ENCODE measurements around the gene AKR1E2.

DNA sequence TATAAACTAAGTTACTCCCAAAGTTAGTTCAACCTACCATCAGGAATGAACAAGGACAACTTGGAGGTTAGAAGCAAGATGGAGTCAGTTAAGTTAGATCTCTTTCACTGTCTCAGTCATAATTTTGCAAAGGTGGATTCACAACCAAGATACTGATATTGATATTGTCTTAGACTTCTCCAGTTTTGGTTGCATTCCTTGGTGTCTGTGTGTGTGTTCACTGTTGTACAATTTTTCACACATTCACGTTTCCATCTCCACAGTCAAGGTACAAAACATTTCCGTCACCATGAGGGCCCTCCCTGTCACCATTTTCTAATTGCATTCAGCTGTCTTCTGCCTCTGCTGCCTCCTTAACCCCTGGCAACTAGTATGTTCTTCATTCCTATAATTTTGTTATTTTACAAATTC is 41.1 kb downstream of the AKR1E2 start:
- TF ChIP-seq CTCF (tag by site-specific recombination; IDR thresholded peaks at IDR 0.05) (no peak), TCF7L2 (IDR thresholded peaks at IDR 0.05; ENCODE audit: borderline replicate concordance, low read depth, low read length) (no peak), INSM2 (tag by site-specific recombination; IDR thresholded peaks at IDR 0.05) (no peak), ZNF140 (tag by site-specific recombination; IDR thresholded peaks at IDR 0.05) (no peak), KLF7 (tag by site-specific recombination; IDR thresholded peaks at IDR 0.05; ENCODE audit: borderline replicate concordance) (no peak), ZBTB8A (tag by site-specific recombination; IDR thresholded peaks at IDR 0.05) (no peak), ZNF544 (tag by site-specific recombination; IDR thresholded peaks at IDR 0.05) (no peak), ZNF596 (tag by site-specific recombination; IDR thresholded peaks at IDR 0.05) (no peak), ZBTB17 (tag by site-specific recombination; IDR thresholded peaks at IDR 0.05) (no peak), REST (tag by site-specific recombination; IDR thresholded peaks at IDR 0.05) (no peak)
- TF ChIP-seq, protein P1, sequence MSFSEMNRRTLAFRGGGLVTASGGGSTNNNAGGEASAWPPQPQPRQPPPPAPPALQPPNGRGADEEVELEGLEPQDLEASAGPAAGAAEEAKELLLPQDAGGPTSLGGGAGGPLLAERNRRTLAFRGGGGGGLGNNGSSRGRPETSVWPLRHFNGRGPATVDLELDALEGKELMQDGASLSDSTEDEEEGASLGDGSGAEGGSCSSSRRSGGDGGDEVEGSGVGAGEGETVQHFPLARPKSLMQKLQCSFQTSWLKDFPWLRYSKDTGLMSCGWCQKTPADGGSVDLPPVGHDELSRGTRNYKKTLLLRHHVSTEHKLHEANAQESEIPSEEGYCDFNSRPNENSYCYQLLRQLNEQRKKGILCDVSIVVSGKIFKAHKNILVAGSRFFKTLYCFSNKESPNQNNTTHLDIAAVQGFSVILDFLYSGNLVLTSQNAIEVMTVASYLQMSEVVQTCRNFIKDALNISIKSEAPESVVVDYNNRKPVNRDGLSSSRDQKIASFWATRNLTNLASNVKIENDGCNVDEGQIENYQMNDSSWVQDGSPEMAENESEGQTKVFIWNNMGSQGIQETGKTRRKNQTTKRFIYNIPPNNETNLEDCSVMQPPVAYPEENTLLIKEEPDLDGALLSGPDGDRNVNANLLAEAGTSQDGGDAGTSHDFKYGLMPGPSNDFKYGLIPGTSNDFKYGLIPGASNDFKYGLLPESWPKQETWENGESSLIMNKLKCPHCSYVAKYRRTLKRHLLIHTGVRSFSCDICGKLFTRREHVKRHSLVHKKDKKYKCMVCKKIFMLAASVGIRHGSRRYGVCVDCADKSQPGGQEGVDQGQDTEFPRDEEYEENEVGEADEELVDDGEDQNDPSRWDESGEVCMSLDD (tag by site-specific recombination; IDR thresholded peaks at IDR 0.05): no peak
- TF ChIP-seq, protein P2, sequence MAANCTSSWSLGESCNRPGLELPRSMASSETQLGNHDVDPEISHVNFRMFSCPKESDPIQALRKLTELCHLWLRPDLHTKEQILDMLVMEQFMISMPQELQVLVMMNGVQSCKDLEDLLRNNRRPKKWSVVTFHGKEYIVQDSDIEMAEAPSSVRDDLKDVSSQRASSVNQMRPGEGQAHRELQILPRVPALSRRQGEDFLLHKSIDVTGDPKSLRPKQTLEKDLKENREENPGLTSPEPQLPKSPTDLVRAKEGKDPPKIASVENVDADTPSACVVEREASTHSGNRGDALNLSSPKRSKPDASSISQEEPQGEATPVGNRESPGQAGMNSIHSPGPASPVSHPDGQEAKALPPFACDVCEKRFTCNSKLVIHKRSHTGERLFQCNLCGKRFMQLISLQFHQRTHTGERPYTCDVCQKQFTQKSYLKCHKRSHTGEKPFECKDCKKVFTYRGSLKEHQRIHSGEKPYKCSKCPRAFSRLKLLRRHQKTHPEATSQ (tag by site-specific recombination; IDR thresholded peaks at IDR 0.05): no peak
- TF ChIP-seq, protein P3, sequence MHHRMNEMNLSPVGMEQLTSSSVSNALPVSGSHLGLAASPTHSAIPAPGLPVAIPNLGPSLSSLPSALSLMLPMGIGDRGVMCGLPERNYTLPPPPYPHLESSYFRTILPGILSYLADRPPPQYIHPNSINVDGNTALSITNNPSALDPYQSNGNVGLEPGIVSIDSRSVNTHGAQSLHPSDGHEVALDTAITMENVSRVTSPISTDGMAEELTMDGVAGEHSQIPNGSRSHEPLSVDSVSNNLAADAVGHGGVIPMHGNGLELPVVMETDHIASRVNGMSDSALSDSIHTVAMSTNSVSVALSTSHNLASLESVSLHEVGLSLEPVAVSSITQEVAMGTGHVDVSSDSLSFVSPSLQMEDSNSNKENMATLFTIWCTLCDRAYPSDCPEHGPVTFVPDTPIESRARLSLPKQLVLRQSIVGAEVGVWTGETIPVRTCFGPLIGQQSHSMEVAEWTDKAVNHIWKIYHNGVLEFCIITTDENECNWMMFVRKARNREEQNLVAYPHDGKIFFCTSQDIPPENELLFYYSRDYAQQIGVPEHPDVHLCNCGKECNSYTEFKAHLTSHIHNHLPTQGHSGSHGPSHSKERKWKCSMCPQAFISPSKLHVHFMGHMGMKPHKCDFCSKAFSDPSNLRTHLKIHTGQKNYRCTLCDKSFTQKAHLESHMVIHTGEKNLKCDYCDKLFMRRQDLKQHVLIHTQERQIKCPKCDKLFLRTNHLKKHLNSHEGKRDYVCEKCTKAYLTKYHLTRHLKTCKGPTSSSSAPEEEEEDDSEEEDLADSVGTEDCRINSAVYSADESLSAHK (tag by site-specific recombination; IDR thresholded peaks at IDR 0.05): no peak

Data from HEK293 (cell line).